Measurements from ENCODE around the gene OTUD6A. TPM values are rescaled to one million over a fixed set of nuclear protein-coding genes. Genes with fewer than 3 reads are reported as not detected.

Gene OTUD6A
- polyA plus RNA-seq, 1 experiment = not detected

DNA sequence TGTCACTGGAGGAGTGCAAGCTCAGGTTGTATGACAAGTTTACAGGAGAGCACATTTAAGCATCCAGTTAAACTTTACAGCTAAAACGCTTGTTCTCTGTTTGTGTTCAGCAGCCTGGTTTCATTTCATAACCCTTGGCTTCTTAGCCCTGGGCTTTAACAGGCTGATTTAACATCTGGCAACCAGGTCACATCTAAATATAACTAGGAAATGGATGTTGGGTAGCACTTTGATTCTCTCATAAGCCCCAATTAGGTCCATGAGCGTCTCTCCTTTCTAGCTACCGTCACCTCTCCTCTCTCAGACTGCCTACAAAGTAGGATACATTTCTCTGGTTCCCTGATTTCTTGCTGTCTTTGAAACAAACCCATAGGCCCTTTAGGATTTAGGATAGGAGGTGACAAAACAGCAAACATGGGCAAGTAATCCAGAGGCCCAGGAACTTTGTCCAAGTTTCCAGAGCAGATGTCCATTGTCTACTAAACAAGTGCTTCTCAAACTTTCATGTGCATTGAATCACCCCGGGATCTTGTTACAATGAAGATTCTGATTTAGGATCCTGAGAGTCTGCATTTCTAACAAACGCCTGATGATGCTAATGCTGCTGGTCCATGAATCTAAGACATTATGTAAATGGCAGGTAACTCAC lies 22.5 kb downstream of the OTUD6A start:
- ChIA-PET POLR2A (no interaction called here), CTCF (no interaction called here)
- no peaks in the 10 kb centered on the region for H3K36me3 ChIP-seq (ENCODE audit: control insufficient read depth, insufficient read depth, low read length)
- H3K4me3 ChIP-seq (ENCODE audit: low read depth, low read length) = no peak overlapping the region
- TF ChIP-seq, protein P1, sequence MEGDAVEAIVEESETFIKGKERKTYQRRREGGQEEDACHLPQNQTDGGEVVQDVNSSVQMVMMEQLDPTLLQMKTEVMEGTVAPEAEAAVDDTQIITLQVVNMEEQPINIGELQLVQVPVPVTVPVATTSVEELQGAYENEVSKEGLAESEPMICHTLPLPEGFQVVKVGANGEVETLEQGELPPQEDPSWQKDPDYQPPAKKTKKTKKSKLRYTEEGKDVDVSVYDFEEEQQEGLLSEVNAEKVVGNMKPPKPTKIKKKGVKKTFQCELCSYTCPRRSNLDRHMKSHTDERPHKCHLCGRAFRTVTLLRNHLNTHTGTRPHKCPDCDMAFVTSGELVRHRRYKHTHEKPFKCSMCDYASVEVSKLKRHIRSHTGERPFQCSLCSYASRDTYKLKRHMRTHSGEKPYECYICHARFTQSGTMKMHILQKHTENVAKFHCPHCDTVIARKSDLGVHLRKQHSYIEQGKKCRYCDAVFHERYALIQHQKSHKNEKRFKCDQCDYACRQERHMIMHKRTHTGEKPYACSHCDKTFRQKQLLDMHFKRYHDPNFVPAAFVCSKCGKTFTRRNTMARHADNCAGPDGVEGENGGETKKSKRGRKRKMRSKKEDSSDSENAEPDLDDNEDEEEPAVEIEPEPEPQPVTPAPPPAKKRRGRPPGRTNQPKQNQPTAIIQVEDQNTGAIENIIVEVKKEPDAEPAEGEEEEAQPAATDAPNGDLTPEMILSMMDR (IDR thresholded peaks at IDR 0.05; ENCODE audit: insufficient read depth, low read depth, low read length) = no peak
- no peak for DNase-seq (ENCODE audit: low read depth)
- no peaks in the 10 kb centered on the region for H3K27me3 ChIP-seq (ENCODE audit: control insufficient read depth, insufficient read depth, low read length)

DNA sequence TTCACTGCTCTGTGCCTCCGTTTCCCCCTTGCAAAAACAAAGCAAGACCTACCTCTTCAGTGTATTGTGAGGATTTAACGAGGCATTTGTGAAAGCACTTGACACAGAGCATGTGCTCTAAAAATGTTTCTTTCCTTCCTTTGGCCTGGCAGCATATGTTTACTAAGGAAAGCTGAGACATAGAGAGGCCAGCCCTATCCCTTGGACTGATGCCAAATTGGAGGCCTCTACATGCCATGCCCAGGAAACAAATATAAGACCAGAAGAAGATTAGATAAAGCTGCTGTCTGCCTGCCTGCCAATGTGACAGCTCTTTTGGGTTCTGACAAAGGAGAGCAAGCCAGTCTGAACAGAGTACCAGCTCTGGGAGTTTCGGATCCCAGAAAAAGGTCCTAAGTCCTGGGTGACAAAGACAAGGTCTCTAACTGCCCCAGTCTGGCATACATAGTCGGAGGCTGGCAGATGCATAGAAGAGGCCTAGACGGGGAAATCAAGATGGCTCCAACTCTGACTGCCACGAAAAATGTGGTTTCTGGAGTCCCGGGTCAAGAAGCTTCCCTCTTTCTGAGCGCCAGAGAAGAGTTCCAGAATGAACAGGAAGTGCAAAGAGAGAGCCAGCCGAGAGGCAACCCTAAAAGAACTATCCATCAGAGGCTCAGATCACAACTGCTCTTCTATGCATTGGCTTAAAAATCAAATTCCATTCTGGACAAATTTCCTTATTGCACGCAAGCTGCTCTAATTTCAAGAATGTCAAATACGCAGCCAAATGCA lies 25.8 kb downstream of the OTUD6A start:
- DNase-seq (ENCODE audit: low read depth) = no peak
- TF ChIP-seq, protein P1 (IDR thresholded peaks at IDR 0.05; ENCODE audit: insufficient read depth, low read depth, low read length) = no peak
- H3K36me3 ChIP-seq (ENCODE audit: control insufficient read depth, insufficient read depth, low read length) = no peaks in the 10 kb centered on the region
- ChIA-PET POLR2A (no interaction called here), CTCF (interaction anchor here (1.0 to 3.2 kb wide), 3 partner anchors 9 to 57 kb away, joined by 3 to 25 read pairs (median 6); partner anchors contain the start of gene IGBP1)
- H3K27me3 ChIP-seq (ENCODE audit: control insufficient read depth, insufficient read depth, low read length) = no peaks in the 10 kb centered on the region
- H3K4me3 ChIP-seq (ENCODE audit: low read depth, low read length) = no peak overlapping the region

DNA sequence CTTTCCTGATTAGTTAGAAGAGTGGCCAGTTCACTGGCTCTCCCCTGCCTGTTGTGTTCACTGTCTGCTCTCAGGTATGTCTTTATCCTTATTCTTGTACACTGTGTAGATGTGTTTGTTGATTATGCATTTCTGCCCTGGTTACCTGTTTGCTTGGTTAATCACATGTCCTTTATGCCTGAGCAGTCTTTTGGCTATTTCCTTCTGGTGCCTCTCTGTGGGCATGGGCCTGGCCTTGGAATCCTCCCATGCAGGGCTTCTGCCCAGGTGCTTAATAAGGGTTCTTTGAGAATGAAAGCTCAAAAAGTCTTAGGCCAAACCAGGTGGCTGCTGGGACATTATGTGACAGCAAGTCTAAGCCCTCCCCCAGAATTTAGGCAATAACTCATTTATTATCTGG lies 26.5 kb downstream of the OTUD6A start:
- Histone ChIP-seq H3K36me3 (ENCODE audit: control insufficient read depth, insufficient read depth, low read length) (no peaks in the 10 kb centered on the region), H3K27me3 (ENCODE audit: control insufficient read depth, insufficient read depth, low read length) (no peaks in the 10 kb centered on the region), H3K4me3 (ENCODE audit: low read depth, low read length) (no peak overlapping the region)
- DNase-seq (ENCODE audit: low read depth) = no peak
- TF ChIP-seq, protein P1 (IDR thresholded peaks at IDR 0.05; ENCODE audit: insufficient read depth, low read depth, low read length) = no peak
- CTCF ChIA-PET = interaction anchor here (1.4 kb wide), 1 partner anchor 58 kb away, joined by 6 read pairs; no protein-coding TSS in a partner anchor
- POLR2A ChIA-PET = no interaction called here

DNA sequence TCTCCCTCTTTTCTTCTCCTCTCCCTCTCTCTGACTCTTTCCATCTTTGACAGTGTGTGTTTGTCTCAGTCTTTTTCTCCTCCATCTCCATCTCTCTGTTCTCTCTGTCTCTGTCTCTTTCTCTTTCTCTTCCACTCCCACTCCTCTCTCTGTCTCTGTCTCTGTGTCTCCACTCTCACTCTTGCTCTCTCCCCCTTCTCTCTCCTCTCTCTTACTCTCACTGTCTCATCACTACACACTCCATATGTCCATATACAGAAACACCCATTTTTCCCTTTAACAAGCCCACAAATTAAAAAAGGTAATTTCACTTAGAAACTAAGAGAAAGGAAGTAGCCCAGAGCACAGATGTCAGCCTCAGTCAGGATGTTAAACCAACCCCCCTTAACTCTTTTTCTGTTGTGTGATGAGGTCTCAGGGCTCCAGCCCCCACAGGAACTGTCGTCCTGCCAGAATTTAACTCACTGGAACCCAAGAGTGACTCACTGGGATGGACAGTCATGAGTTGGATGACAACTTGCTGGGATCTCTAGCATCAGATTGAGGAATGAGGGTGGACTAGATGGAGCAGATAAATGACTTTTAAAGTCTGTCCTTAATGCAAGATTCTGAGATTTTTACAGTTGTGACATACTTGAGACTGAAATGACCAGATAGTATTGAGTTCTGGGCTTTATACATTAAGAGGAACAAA lies 27.5 kb downstream of the OTUD6A start:
- POLR2A ChIA-PET = no interaction called here
- Histone ChIP-seq H3K4me3 (ENCODE audit: low read depth, low read length) (no peak overlapping the region), H3K36me3 (ENCODE audit: control insufficient read depth, insufficient read depth, low read length) (no peaks in the 10 kb centered on the region), H3K27me3 (ENCODE audit: control insufficient read depth, insufficient read depth, low read length) (no peaks in the 10 kb centered on the region)
- TF ChIP-seq, protein P1 (IDR thresholded peaks at IDR 0.05; ENCODE audit: insufficient read depth, low read depth, low read length) = no peak
- CTCF ChIA-PET = no interaction called here
- peak; percentile 3 for DNase-seq (ENCODE audit: low read depth)

DNA sequence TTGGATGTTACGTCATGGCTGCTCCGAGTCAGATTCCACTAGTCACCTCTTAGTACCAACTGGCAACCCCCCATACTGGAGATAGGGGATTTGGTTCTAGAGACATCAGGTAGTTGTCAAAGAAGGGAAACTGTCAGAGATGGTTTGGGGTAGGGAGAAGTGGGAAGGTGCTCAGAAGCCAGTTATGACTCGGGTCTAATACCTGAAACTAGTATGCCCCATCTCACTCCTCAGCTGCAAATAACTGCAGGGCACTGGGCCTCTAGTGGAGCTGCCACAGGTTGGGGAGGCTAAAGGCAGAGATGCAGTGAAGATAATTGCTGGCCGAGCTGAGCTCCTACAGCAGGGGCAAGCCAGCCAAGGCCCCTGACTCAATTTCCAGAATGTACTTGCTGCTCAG lies 30.0 kb downstream of the OTUD6A start:
- Histone ChIP-seq H3K4me3 (ENCODE audit: low read depth, low read length) (no peak overlapping the region), H3K36me3 (ENCODE audit: control insufficient read depth, insufficient read depth, low read length) (no peaks in the 10 kb centered on the region), H3K27me3 (ENCODE audit: control insufficient read depth, insufficient read depth, low read length) (no peaks in the 10 kb centered on the region)
- no peak for DNase-seq (ENCODE audit: low read depth)
- ChIA-PET CTCF (interaction anchor here (1.2 kb wide), 1 partner anchor 59 kb away, joined by 3 read pairs; no protein-coding TSS in a partner anchor), POLR2A (no interaction called here)
- TF ChIP-seq, protein P1 (IDR thresholded peaks at IDR 0.05; ENCODE audit: insufficient read depth, low read depth, low read length) = no peak

Measured in BJ (cell line).